Measurements from ENCODE around the gene SRPRB.

The SRPRB gene

GRCh38 chr3:133759740-133760305 lies 45.8 kb upstream of the SRPRB start:
- in situ Hi-C loops (cut with HindIII; ENCODE audit: low sequenced_read_pairs) = no loop called here
- no peak for DNase-seq (ENCODE audit: low read depth, low spot score)
- H3K4me3 ChIP-seq (ENCODE audit: low read depth, low read length) = no peak overlapping the region
- TF ChIP-seq CTCF (IDR thresholded peaks at IDR 0.05; ENCODE audit: low read depth, low read length) = no peak

- in situ Hi-C loops (cut with HindIII; ENCODE audit: low sequenced_read_pairs) = no loop called here
- H3K4me3 ChIP-seq (ENCODE audit: low read depth, low read length) = no peak overlapping the region
- no peak for DNase-seq (ENCODE audit: low read depth, low spot score)
- no peak for TF ChIP-seq CTCF (IDR thresholded peaks at IDR 0.05; ENCODE audit: low read depth, low read length)
Observed at GRCh38 chr3:133760916-133761315, 44.7 kb upstream of the SRPRB start.

- no peak for TF ChIP-seq CTCF (IDR thresholded peaks at IDR 0.05; ENCODE audit: low read depth, low read length)
- in situ Hi-C loops (cut with HindIII; ENCODE audit: low sequenced_read_pairs) = no loop called here
- H3K4me3 ChIP-seq (ENCODE audit: low read depth, low read length) = no peak overlapping the region
- DNase-seq (ENCODE audit: low read depth, low spot score) = no peak
Observed at GRCh38 chr3:133761605-133762484, 43.8 kb upstream of the SRPRB start.

GRCh38 chr3:133762539-133762938 lies 43.1 kb upstream of the SRPRB start:
- H3K4me3 ChIP-seq (ENCODE audit: low read depth, low read length) = no peak overlapping the region
- no peak for DNase-seq (ENCODE audit: low read depth, low spot score)
- TF ChIP-seq CTCF (IDR thresholded peaks at IDR 0.05; ENCODE audit: low read depth, low read length) = no peak
- in situ Hi-C loops (cut with HindIII; ENCODE audit: low sequenced_read_pairs) = no loop called here

- TF ChIP-seq CTCF (IDR thresholded peaks at IDR 0.05; ENCODE audit: low read depth, low read length) = no peak
- no peak for DNase-seq (ENCODE audit: low read depth, low spot score)
- H3K4me3 ChIP-seq (ENCODE audit: low read depth, low read length) = no peak overlapping the region
- in situ Hi-C loops (cut with HindIII; ENCODE audit: low sequenced_read_pairs) = no loop called here
Observed at GRCh38 chr3:133763797-133764683, 41.6 kb upstream of the SRPRB start.

GRCh38 chr3:133765256-133765655 lies 40.4 kb upstream of the SRPRB start:
- no peak for TF ChIP-seq CTCF (IDR thresholded peaks at IDR 0.05; ENCODE audit: low read depth, low read length)
- no peak for DNase-seq (ENCODE audit: low read depth, low spot score)
- in situ Hi-C loops (cut with HindIII; ENCODE audit: low sequenced_read_pairs) = no loop called here
- no peak overlapping the region for H3K4me3 ChIP-seq (ENCODE audit: low read depth, low read length)

All from astrocyte of the spinal cord (primary cell).